SW480 (cell line): ENCODE data around the gene HBQ1.
"Not testable (repeated sequence)": the region's sequence is repeated elsewhere in the genome, so short reads cannot be mapped to it uniquely, and the experiment has no call there.

Source experiments
- DNase-seq: peaks from one replicate; pipeline ENCODE4 v3.0.0-alpha.2; 2016; ENCODE audit warnings: low spot score

The HBQ1 gene

GRCh38 chr16:211631-212180, 31.4 kb downstream of the HBQ1 start:
- DNase-seq, result not testable (repeated sequence)

- no peak for DNase-seq
Measured at GRCh38 chr16:212999-213398, 32.7 kb downstream of the HBQ1 start.

- DNase-seq, result no peak
Measured at GRCh38 chr16:220021-220420, 39.8 kb downstream of the HBQ1 start.

GRCh38 chr16:228151-228851, 48.0 kb downstream of the HBQ1 start:
- DNase-seq, result peak; percentile 32

- DNase-seq, result peak; percentile 78
Measured at GRCh38 chr16:228852-229730, 48.8 kb downstream of the HBQ1 start, which contains the start of gene LUC7L. Gene LUC7L, minus strand, starts transcription at chr16:229449. Its CDS starts 110 bp downstream, at chr16:229339.

GRCh38 chr16:229731-230281, 49.5 kb downstream of the HBQ1 start:
- DNase-seq, result no peak

GRCh38 chr16:230351-230750, 50.1 kb downstream of the HBQ1 start:
- DNase-seq, result not testable (repeated sequence)
